Activated naive CD4-positive, alpha-beta T cell treated with Interleukin-2 at 50 U/mL for 16 hours (primary cell): Measurements from ENCODE around the gene TFF3.
"Not testable (repeated sequence)": the region's sequence is repeated elsewhere in the genome, so short reads cannot be mapped to it uniquely, and the experiment has no call there.

Source experiments
- DNase-seq: peaks from one replicate; pipeline ENCODE4 v3.0.0-alpha.2; 2020

TFF3 gene

DNA sequence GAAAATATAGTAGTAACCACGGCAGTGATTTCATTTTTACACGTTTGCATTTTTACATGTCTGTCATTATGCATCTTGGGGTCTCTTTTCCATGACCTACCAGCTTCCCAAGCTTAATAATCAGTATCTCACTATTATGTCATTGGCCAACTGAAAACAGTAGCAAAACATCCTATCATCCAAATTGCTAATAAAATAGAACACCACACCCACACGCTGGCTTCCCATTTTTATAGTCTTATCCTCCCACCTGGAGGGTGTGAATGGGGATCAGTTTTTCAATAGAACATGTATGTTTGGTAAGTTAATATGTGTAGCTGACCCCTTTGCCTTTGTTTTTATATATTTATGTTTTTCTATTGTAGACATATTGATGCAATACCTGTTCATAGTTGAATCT lies 11.8 kb downstream of the TFF3 start:
- DNase-seq = no peak

DNA sequence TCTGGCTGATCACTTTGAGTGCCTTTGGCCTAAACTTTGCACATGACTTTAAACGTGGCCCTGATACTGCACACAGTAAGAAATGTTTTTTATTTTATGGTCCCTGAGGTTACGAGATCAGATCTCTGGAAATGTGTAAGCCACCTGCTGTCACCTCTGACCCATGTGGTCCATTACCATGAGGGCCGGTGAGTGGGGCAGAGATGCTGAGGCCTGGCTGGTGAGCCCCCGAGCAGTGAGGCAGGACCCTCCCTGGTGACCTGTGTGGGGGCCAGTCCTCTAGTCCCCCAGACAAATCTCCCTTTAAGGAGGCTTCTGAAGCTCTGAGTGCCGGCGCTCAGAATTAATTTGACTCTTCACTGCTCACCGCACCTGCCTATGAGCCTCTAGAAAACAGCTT lies 12.4 kb downstream of the TFF3 start:
- no peak for DNase-seq

GRCh38 chr21:42302076-42302650 lies 13.0 kb downstream of the TFF3 start:
- DNase-seq = no peak

- no peak for DNase-seq
These were observed 13.7 kb downstream of the TFF3 start for GRCh38 chr21:42301371-42302075.

GRCh38 chr21:42300956-42301355 lies 14.3 kb downstream of the TFF3 start:
- DNase-seq = no peak

GRCh38 chr21:42300045-42300583 lies 15.1 kb downstream of the TFF3 start:
- DNase-seq = no peak

- peak; percentile 7 for DNase-seq
These were observed 15.7 kb downstream of the TFF3 start for GRCh38 chr21:42299324-42300044.

DNA sequence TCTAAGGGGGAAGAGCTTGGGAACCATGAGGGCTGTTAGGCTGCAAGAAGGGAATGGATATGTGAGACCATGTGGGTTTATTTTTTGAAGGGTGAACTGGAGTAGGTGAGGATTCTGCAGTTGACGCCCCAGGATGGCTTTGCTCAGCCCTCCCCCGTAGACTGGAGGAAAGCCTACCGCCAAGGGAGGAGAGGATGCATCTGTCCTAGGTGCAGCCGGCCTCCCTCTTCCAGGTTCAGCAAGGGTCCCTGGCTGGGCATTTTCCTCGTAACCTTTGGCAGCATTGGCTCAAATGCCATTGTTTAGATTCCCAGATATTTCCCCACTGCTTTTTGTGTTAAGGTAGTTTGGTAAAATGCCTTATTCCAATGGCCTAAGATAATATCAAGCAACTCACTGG lies 16.6 kb downstream of the TFF3 start:
- DNase-seq = no peak

- DNase-seq = no peak
These were observed 17.0 kb downstream of the TFF3 start for GRCh38 chr21:42298237-42298636.

GRCh38 chr21:42297377-42297776 lies 17.8 kb downstream of the TFF3 start:
- no peak for DNase-seq

DNA sequence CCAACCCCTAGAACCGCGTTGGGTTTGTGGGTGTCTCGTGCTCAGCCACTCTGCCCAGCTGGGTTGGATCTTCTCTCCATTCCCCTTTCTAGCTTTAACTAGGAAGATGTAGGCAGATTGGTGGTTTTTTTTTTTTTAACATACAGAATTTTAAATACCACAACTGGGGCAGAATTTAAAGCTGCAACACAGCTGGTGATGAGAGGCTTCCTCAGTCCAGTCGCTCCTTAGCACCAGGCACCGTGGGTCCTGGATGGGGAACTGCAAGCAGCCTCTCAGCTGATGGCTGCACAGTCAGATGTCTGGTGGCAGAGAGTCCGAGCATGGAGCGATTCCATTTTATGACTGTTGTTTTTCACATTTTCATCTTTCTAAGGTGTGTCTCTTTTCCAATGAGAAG lies 18.7 kb downstream of the TFF3 start:
- no peak for DNase-seq

DNA sequence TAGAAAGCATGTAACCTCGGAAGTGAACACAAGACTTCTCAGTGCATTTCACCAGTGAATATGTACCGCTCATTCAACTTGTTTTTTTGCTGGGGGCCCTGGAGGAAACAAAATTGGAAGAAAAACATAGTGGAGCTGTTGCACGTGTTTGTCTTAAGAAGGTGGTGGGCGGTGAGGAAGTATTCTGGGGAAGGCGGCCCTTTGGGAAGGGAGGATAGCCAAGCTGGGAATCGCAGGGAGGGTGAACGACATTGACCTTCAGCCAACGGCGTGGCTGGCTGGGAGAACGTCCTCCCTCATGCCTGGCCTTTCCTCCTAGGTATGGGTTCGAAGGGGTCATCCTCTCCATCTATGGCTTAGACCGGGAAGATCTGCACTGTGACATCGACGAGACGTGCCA lies 19.4 kb downstream of the TFF3 start:
- DNase-seq = no peak

DNA sequence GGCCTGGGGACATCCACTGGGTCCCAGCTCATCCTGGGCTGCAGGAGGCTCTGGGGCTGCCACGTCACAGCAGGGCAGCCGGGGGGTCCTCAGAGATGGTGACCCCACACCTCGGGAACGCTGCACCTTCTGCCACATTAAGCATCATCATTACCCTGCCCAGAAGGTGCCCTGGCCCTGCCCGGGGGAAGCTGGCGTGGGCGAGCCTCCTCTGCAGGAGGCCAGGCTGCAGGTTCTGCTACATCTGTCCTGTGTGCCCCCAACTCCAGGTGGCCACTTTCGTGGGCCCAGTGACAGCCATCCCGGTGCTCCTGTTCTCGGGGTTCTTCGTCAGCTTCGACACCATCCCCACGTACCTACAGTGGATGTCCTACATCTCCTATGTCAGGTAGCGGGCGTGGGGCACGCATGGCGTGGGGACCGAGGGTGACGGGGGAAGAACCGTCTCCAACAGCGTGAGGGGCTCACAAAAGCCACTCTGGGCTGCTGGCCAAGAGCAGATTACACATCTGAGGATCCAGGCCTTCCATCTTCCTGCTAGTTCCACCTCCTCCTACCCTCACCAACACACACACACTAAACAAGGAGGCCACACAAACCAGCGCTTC lies 20.8 kb downstream of the TFF3 start:
- no peak for DNase-seq

GRCh38 chr21:42293649-42294272 lies 21.4 kb downstream of the TFF3 start:
- no peak for DNase-seq

- not testable (repeated sequence) for DNase-seq
These were observed 22.6 kb downstream of the TFF3 start for GRCh38 chr21:42292563-42293142.

- DNase-seq = no peak
These were observed 23.3 kb downstream of the TFF3 start for GRCh38 chr21:42291751-42292562.

- DNase-seq = no peak
These were observed 24.0 kb downstream of the TFF3 start for GRCh38 chr21:42291003-42291750.

GRCh38 chr21:42290505-42290904 lies 24.7 kb downstream of the TFF3 start:
- DNase-seq = no peak

- DNase-seq = no peak
These were observed 25.3 kb downstream of the TFF3 start for GRCh38 chr21:42289926-42290325.

DNA sequence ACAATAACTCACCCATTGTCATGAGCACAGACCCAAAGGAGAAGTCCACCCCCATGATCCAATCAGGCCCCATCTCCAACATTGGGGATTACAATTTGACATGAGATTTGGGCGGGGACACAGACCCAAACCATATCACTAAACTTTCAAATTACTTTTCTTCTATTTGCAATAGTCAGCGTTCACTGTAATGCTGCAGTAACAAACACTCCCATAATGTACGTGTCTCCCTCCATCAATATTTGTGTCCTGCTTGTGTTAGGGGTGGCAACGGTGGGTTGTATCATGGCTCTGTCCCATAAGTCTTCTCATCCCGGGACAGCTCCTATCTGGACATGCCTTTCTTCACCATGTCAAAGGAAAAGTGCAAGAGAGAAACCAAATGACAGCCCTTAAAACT lies 26.2 kb downstream of the TFF3 start:
- no peak for DNase-seq
